GM12875 (cell line): ENCODE measurements around the gene PNPLA7.

ENCODE experiments used
- H3K4me3 ChIP-seq: one replicate; pipeline ENCODE4 v1.5.1; 2011; ENCODE audit warnings: low read depth, low read length, control low read depth
- TF ChIP-seq, protein P1 (sequence below): IDR thresholded peaks from 2 replicates; pipeline ENCODE4 v1.5.1; 2011; ENCODE audit warnings: low read depth, mild to moderate bottlenecking, control low read depth, inconsistent platforms, low read length, moderate library complexity, borderline replicate concordance; ENCODE audit not compliant: insufficient read depth

PNPLA7 gene

DNA sequence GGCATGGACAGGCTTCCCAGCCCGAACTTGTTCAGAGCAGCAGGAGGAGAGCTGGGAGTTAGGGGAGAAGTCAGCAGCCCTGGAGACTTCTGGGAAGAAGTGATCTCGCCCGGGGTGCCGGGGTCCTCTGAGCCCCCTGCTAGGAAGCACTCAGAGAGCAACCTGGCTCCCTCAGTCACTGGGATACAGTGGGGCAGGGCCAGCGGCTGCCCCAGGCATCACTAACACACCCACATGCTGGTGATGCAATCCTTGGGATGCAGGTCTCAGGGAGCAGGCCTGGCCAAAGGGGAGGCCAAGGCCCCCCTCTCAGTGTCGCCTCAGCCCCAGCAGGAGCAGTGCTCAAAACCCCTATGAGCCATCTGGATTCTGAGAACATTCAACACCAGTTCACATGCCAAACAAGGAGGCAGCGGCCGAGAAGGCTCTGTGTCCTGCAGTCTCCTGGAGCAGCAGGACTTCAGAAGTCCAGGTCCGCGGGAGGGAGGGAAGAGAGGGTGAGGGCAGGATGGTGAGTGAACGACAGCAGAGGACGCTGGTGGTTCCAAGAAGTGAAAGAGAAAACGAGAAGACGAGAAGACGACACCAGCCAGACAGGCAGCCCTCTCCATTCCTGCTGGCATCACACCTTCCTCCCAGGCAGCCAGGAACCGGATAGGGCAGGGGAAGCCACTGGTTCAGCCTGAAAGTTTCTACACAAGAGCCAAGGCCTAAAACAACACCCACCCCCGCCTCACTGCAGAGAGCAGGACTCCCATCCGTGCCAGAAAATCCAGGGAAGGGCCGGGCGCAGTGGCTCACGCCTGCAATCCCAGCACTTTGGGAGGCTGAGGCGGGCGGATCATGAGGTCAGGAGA, 2.3 kb downstream of the PNPLA7 start:
- no peak overlapping the region for H3K4me3 ChIP-seq
- TF ChIP-seq, protein P1, sequence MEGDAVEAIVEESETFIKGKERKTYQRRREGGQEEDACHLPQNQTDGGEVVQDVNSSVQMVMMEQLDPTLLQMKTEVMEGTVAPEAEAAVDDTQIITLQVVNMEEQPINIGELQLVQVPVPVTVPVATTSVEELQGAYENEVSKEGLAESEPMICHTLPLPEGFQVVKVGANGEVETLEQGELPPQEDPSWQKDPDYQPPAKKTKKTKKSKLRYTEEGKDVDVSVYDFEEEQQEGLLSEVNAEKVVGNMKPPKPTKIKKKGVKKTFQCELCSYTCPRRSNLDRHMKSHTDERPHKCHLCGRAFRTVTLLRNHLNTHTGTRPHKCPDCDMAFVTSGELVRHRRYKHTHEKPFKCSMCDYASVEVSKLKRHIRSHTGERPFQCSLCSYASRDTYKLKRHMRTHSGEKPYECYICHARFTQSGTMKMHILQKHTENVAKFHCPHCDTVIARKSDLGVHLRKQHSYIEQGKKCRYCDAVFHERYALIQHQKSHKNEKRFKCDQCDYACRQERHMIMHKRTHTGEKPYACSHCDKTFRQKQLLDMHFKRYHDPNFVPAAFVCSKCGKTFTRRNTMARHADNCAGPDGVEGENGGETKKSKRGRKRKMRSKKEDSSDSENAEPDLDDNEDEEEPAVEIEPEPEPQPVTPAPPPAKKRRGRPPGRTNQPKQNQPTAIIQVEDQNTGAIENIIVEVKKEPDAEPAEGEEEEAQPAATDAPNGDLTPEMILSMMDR, result no peak

DNA sequence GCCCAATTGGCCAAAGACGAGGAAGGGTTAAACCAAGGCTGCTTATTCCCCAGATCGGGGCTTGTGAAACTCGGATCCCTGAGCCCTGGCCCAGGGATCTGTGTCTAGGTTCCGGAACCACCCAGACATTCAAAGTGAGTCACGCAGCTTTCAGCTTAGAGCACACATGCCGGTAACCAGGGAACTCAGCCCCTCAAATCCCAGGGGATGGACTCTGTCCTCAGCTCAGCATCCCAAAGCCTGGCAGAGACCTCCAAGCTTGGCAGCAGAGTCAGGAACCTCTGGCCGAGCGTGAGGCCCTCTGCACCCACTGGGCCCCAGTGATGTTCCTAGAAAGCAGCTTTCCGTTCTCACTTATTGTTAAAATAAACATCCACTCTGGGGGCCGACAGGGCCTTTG, 5.1 kb downstream of the PNPLA7 start:
- TF ChIP-seq, protein P1, result no peak
- H3K4me3 ChIP-seq, result no peak overlapping the region

DNA sequence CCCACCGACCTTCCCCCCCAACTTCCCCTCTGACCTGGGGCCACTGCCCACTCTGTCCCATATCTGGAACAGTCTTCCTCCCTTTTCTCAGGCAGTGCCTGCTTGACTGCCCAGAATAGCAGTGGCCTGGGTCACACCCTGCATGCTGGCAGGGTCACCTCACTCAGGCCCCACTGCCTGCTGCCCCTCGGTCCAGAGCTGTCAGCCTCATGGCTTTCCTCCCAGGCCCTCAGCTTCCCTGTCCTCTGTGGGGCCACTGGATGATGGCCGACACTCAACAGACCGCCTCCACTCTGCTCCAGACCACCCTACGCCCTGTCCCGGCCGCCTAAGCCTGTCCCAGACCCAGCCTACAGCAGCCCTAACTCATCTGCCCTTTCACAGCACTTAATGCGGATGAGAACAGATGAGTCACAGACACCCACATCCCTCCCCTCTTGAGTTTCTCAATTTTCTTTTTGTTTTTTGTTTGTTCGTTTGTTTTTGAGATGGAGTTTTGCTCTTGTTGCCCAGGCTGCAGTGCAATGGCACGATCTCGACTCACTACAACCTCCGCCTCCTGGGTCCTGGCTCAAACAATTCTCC, 5.9 kb downstream of the PNPLA7 start:
- TF ChIP-seq, protein P1, result no peak
- H3K4me3 ChIP-seq, result no peak overlapping the region

DNA sequence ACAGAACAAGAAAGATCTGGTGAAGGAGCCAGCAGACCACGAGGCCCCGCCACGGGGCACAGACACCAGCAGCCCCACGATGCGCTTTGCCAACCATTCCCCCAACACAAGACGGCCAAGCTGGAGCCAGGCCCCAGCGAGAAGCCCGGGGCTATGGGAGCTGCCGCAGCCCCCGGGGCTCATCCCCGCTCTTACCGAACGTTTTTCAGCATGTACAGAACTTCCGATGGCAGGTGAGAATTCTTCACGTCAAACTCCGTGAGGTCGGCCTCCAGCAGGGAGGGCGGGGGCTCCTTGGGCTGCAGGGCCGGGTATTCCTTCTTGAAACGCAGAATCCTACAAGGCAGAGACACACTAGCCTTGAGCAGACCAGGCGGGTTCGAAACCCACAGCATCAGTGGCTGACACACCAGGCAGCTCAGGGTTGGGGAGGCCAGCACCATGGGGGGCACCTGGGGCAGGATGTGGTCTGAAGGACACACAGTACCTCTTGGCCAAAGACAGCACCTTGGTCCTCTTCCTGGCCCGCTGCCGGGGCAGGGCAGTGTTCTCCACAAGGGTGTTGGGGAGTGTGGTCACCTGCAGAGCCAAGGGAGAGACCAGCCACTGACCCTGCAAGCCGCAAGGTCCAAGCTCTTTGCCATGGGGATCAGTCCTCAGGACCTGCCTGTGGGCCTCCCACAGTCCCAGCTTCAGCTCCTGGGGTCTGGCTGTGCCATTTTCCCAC, 6.8 kb downstream of the PNPLA7 start:
- no peak overlapping the region for H3K4me3 ChIP-seq
- TF ChIP-seq, protein P1, result no peak

DNA sequence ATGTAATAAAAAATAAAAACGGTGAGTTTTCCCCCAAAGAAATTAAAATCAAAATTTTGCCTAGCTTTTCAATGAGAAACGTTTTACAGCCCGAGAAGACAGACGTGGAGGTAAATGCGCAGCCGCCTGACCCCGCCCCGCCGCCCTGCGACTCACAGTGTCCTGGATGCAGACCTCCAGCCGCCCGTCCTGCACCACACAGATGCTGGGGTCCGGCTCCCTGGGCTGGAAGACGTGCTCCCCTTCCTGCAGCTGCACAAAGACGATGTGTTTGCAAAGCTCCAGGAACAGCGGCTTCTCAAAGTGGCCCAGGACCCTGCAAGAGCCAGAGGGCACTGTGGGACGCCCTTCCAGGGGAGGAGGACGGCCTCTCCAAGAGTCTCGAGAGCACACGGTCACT, 7.7 kb downstream of the PNPLA7 start:
- no peak overlapping the region for H3K4me3 ChIP-seq
- TF ChIP-seq, protein P1, result no peak

DNA sequence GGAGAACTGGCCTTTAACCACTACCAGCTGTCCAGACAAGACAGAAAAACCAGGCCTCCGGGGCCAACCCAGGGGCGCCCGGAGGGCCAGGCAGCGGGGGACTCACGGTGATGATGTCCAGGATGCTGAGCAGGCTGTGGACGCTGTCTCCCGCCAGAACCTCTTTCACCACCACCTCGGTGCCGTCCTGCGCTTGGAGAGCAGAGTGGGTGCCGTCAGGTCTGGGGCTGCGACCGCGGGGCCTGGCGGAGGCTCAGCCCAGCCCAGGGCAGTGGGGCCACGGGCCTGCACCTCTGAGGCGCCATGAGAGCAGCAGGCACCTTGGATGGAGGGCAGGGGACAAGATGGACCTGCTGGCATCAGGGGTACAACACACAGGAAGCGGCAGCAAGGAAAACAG, 9.7 kb downstream of the PNPLA7 start:
- TF ChIP-seq, protein P1, result no peak
- H3K4me3 ChIP-seq, result no peak overlapping the region
